SK-N-DZ (cell line): ENCODE measurements around the gene XRRA1.
"Not testable (repeated sequence)": the region's sequence is repeated elsewhere in the genome, so short reads cannot be mapped to it uniquely, and the experiment has no call there.

ENCODE experiments used
- DNase-seq: peaks from one replicate; pipeline ENCODE4 v3.0.0-alpha.2; 2015; ENCODE audit warnings: low spot score
- small RNA-seq, 2 experiments: library from RNA; depleted of rRNA; stranded (forward); fragments of <200 nt; gene quantifications; one replicate each; pipeline ENCODE3, GENCODE V24; 2014

XRRA1 gene

DNA sequence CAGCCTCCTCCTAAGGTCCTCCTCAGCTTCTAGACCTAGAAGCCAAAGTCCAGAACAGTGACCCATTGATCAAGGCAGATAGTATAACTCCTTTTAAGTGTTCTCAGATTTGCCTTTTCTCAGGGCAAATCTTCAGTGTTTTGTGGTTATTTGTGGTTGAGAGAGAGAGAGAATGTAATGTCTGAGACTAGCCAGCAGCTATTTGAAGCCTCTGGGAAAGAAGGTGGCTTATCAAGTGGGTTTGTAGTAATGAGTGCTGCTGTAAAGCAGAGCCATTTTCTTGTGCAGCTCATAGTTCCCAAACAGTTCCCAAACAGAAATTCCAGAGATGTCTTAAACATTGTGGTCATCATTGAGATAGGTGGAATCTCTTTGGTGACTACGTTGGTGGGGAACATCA lies 110.7 kb downstream of the XRRA1 start:
- DNase-seq = no peak

DNA sequence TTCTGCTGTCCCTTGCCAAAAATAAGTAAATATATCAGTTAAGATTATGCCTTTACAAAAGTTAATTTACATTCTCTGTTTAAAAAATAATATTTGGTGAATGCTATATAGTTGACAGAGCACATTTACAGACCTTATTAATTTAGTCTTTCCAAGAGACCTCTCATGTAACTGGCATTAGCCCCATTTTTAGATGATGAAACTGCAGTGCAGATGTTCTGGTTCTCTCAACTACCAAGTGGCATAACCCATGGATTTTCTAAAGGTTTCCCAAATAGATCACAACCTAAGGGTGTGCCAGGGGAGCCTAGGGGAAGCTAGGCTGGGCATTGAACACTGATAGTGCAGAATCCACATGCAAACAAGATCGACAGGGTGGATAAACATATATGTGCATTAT lies 111.7 kb downstream of the XRRA1 start:
- DNase-seq = no peak

DNA sequence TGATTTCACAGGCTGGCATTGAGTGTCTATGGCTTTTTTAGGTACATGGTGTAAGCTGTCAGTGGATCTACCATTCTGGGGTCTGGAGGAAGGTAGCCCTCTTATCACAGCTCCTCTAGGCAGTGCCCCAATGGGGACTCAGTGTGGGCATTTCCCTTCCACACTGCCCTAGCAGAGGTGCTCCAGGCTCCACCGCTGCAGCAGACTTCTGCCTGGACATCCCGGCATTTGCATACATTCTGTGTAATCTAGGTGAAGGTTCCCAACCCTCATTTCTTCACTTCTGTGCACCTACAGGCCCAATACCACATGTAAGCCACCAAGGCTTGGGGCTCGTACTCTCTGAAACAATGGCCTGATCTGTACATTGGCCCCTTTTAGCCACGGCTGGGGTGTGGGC lies 122.0 kb downstream of the XRRA1 start:
- DNase-seq = no peak

DNA sequence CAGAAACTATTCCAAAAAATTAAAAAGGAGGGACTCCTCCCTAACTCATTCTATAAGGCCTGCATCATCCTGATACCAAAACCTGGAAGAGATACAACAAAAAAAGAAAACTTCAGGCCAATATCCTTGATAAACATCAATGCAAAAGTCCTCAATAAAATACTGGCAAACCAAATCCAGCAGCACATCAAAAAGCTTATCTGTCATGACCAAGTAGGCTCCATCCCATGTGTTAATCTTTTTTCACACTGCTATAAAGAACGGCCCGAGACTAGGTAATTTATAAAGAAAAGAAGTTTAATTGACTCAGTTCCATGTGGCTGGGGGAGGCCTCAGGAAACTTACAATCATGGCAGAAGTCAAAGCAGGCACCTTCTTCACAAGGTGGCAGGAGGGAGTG lies 123.3 kb downstream of the XRRA1 start:
- not testable (repeated sequence) for DNase-seq

DNA sequence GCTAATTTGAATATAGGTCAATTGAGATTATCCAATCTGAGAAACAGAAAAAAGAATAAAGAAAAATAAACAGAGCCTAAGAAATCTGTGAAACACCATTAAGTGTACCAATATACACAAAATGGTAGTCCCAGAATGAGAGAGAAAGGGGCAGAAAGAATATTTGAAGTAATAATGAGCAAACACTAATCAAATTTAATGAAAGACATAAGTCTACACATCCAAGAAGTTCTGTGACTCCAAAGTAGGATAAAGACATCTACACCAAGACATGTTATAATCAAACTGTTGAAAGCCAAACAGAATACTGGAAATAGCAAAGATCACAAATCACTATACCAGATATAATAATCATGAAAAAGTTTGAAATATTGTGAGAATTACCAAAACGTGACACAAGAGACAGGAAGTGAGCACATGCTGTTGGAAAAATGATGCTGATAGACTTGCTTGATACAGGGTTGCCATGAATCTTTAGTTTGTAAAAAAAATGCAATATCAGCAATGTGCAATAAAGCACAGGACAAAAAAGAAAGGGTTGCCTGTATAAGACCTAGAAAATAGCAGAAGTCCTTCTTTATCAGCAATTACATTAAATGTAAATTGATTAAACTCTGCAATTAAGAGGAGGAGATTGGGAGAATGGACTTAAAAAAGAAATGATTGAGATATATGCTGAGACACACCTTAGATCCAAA lies 124.5 kb downstream of the XRRA1 start:
- DNase-seq = no peak

DNA sequence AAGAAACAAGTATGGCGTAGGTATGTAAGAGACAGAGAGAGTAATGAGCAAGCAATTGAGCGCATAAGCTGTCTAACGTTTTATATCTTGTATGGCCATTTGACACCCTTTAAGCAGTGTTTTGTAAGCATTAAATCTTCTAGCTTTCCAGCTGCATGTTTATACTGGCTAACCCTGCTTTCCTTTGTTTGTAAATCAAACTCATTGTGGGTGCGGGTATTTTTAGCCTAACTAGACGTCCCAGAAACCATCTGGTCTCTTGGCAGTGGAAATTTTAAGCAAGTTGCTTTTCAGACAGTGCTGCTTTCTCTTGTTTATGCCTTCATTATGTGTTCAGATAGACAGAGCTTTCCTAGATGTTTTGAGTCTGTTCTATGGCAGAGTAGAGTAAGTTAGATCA lies 126.7 kb downstream of the XRRA1 start:
- no peak for DNase-seq

DNA sequence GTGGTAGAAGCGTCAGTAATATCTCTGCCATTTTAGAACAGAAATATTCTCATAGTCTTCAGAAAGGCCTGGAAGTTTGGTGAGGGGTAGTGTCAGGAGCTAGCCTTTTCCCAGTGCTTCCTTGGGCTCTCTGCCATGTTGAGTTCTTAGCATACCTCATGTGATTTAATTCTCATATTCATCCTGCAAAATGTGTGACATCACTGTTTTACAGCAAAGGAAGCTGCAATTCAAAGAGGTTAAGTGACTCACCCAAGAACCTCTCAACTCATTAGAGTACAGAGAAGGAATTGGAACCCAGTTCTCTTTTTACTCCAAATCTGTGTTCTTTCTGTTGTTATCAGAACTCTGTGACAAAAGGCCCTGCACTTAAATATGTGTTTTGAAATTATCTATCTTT lies 128.1 kb downstream of the XRRA1 start:
- no peak for DNase-seq

DNA sequence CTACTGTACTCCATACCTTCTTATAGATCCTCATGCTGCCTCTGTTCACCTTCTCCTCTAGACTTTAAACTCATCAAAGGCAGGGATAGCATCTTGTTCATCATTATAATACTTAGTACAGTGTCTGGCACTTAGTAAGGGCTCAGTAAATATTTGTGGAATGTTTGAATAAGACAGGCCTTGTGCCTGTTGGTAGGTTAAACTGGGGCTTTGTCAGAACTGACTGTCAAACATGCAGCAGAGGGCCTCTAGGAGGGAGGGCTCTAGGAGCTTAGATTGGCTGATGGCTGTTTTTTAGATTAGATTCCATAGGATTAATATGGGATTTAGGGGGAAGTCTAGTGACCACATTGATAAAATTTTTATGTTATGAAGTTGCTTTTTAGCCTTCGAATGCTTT lies 129.5 kb downstream of the XRRA1 start:
- DNase-seq = no peak

DNA sequence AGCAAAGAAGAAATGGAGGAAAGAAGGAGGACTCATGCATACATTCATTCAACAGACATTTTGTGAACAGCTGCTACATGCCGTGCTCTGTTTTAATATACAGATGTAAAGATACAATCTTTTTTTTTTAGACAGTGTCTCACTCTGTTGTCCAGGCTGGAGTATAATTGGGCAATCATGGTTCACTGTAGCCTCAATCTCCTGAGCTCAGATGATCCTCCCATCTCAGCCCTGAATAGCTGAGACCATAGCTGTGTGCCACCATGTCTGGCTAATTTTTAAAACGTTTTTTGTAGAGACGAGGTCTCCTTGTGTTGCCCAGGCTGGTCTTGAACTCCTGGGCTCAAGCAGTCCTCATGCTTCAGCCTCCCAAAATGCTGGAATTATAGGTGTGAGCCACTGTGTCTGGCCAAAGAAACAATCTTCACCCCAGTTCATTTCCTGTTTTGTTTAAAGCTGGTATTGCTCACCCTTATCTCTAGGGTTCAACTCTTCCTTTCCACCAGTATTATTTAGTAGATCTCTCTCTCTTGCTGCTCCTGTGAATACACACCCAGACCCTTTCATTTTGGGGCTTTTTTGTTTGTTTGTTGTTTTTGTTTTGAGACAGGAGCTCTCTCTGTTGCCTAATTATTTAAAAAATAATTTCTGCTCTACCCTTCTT lies 130.5 kb downstream of the XRRA1 start:
- DNase-seq = no peak

DNA sequence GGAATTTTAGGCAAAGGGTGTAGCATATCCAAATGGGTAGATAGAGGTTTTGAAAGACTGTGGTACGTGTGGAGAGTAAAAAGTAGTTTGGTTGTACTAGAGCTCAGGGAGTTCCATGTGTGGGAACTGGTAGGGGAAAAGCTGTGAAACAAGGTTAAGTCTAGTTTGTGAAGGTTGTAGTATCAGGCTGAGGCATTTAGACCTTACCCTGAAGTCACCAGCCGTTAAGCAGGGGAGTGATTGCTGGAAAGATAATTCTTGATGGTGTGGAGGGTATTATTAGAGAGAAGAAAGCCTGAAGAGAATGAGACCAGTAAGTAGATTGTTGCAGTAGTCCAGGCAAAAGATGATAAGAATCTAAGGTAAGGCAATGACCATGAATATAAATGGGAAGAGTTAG lies 132.2 kb downstream of the XRRA1 start:
- no peak for DNase-seq

DNA sequence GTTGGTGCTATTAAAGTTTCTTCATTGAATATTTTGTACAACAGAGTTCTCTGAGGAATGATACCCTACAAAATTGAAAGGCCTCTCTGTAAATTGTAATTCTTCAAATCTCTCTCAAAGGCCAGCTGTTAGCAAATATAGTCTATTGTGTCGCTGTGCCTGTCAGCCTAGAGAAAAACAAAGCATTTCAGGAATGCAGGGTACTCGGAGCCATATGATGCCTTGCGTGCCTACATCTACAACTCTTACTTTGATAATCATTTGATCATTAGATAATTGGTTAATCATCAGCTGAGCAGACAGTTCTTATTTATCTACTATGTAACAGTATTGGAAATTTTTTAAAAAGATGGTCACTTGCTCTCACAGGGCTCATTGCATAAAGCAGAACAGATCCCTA lies 132.9 kb downstream of the XRRA1 start:
- no peak for DNase-seq

DNA sequence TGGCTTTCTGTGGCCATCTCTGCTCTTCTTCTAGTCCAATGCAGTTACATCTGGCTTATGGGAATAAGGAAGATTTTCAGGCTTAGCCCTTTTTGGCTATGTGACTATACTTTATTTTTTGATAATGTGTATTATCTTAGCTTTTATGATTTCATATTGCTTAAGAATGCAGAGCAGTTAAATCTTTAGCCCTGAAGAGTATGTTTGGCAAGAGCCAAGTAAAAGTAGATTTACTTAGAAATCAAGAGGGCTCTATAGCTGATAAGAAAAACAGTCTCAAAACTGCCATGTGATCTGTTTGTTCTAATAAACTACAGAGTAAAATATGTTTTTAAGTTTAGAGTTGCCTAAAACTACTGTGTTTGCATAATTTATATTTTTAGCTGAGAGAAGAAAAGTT lies 139.1 kb downstream of the XRRA1 start:
- no peak for DNase-seq

DNA sequence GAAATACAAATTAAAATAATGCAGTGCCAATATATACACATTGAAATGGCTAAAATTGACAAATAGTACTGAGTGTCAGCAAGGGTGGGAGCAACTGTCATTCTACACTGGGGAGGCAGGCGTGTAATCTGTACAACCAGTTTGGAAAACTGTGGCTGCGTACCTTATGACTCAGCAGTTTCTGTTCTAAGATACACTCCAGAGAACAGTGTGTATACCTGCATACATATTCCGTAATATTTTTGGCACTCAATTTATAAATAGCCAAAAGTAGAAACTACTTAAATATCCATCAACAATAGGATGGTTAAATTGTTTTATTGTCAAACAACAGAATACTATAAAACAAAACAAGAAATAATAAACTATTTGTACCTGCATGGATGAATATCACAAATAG lies 142.6 kb downstream of the XRRA1 start:
- DNase-seq = no peak

DNA sequence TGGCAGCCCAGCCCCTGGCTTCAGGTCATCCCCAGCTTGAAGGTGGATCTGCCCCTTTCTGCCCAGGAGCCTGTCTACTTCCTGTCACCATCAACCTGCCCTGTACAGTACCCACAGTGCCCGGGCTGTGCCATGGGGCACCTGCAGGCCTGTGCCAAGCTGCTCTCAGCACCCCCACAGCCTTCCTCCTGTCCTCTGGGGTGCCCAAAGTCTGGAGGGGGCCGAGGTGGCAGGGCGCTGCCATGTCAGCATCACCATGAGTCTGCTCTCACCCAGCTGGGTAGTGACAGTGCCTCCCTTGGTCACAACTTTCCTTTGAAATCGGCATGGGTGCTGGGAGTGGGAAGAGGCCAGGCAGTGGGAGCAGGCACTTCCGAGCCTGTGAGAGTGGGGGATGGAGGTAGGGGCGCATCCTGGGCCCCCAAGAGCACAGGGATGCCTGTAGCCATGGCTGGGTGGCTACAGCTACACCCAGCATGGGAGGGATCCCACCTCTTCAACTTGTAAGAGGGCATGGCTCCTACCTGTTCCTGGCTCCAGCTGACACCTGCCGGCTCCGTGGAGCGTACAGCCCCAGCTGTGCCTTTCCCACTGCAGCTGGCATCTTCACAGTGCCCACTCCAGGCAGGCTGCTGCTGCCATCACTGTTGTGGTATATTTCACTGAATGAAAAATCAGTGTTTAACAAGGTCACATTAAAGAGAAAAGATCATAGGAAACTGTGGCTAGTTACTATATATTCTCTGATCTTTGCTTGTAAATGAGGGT lies 157.4 kb downstream of the XRRA1 start:
- no peak for DNase-seq

Small RNAs within 50 kb of the gene (small RNA-seq; reads per million reads assigned to genes)
- 0 reads per million in 2 experiments for gene RN7SL239P
- gene RNU6-216P = 0 reads per million in 2 experiments
